Measurements from ENCODE around the gene MRAS. TPM values are rescaled to one million over a fixed set of nuclear protein-coding genes. Genes with fewer than 3 reads are reported as not detected.

MRAS gene
- total and polyA plus RNA-seq, 2 experiments from 2014 or later, result 16.5 to 17.9 TPM

DNA sequence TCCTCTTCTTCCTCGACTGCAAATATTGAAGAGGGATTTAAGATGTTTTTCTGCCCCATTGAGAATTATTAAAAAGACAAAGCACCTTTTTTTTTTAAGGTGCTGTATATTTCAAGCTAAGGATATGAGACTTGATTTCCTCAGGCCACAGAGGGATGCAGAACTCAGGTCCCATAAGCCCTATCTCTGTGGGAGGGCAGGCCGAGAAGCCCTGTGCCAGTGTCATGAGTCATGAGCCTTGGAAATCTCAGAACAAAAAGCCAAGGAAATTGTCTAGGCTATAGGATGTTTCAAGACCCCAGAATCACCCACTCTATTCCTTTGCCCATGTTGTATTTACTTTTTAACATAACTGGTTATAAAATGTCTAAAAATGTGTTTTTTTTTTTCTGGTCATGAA, 93.4 kb downstream of the MRAS start:
- no peaks in the 10 kb centered on the region for H3K36me3 ChIP-seq (replicated peaks; ENCODE audit: insufficient read depth, low read depth)
- H3K4me3 ChIP-seq, result no peak overlapping the region
- 68% methylated on average over 2 of the region's 2 CpGs for WGBS (ENCODE audit: low lambda C conversion rate, missing lambda C conversion rate)
- H3K27ac ChIP-seq, result no peak overlapping the region
- H4K20me1 ChIP-seq (ENCODE audit: insufficient read depth, poor library complexity, severe bottlenecking), result no peaks in the 10 kb centered on the region
- H3K9me2 ChIP-seq (replicated peaks; ENCODE audit: insufficient read depth), result no peaks in the 10 kb centered on the region
- no peaks in the 10 kb centered on the region for H3K79me2 ChIP-seq
- peaks cover 11% of the 10 kb centered on the region for H3K4me1 ChIP-seq (ENCODE audit: insufficient read depth)
- H3K9me3 ChIP-seq (ENCODE audit: low read depth), result no peaks in the 10 kb centered on the region
- TF ChIP-seq, protein P1, sequence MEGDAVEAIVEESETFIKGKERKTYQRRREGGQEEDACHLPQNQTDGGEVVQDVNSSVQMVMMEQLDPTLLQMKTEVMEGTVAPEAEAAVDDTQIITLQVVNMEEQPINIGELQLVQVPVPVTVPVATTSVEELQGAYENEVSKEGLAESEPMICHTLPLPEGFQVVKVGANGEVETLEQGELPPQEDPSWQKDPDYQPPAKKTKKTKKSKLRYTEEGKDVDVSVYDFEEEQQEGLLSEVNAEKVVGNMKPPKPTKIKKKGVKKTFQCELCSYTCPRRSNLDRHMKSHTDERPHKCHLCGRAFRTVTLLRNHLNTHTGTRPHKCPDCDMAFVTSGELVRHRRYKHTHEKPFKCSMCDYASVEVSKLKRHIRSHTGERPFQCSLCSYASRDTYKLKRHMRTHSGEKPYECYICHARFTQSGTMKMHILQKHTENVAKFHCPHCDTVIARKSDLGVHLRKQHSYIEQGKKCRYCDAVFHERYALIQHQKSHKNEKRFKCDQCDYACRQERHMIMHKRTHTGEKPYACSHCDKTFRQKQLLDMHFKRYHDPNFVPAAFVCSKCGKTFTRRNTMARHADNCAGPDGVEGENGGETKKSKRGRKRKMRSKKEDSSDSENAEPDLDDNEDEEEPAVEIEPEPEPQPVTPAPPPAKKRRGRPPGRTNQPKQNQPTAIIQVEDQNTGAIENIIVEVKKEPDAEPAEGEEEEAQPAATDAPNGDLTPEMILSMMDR (IDR thresholded peaks at IDR 0.05; ENCODE audit: poor library complexity), result no peak
- no peak for TF ChIP-seq EZH2phosphoT487 (IDR thresholded peaks at IDR 0.05; ENCODE audit: low read depth, severe bottlenecking, unreplicated experiment)
- TF ChIP-seq EZH2 (IDR thresholded peaks at IDR 0.05; ENCODE audit: borderline replicate concordance), result no peak
- peaks cover 6% of the 10 kb centered on the region for H3K27me3 ChIP-seq
- DNase-seq (ENCODE audit: low spot score), result no peak
- H2AFZ ChIP-seq, result no peak overlapping the region
- H3K4me2 ChIP-seq, result no peak overlapping the region

DNA sequence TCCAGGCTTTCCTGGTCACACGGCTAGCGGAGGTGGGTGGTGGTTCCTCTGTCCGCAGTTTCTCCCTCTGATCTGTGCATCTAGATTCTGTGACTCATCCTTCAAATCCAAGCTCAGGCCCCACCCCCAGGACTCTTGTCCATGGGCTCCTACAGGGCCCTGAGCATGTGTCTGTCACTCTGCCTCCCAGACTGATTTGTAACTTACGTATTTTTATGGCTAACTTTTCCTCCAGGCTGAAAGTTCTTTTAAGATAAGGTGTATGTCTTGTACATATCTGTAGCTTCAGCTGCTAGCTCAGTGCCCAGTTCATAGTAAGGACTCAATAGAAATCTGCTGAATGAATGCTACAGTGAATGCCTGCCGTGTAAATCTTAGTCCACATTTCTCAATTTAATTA, 94.1 kb downstream of the MRAS start:
- Histone ChIP-seq H3K9me2 (replicated peaks; ENCODE audit: insufficient read depth) (no peaks in the 10 kb centered on the region), H2AFZ (no peak overlapping the region)
- TF ChIP-seq, protein P1 (IDR thresholded peaks at IDR 0.05; ENCODE audit: poor library complexity), result no peak
- TF ChIP-seq EZH2 (IDR thresholded peaks at IDR 0.05; ENCODE audit: borderline replicate concordance), result no peak
- no peak for TF ChIP-seq EZH2phosphoT487 (IDR thresholded peaks at IDR 0.05; ENCODE audit: low read depth, severe bottlenecking, unreplicated experiment)

DNA sequence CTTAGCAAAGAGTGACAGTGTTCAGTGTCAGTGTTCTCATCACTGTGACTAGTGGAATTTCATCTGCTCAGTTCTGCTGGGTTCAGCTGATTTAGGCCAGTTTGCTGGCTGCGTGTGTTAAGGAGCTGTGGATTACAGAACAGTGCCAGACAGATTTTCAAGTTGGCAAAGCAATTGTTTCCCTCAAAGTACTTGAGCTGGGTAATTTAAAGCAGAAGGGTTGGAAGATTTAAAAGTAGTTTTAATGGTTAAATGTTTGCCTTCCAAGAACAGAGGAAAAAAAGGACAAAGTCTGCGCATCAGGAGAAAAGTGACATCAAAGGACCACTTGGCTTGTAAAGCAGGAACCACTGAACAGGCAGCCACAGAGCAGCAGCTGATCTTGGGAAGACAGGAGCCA, 94.7 kb downstream of the MRAS start:
- Histone ChIP-seq H3K9me2 (replicated peaks; ENCODE audit: insufficient read depth) (no peaks in the 10 kb centered on the region), H3K79me2 (no peaks in the 10 kb centered on the region), H3K4me2 (no peak overlapping the region), H3K9me3 (ENCODE audit: low read depth) (no peaks in the 10 kb centered on the region), H2AFZ (no peak overlapping the region), H3K36me3 (replicated peaks; ENCODE audit: insufficient read depth, low read depth) (no peaks in the 10 kb centered on the region), H3K4me3 (no peak overlapping the region), H4K20me1 (ENCODE audit: insufficient read depth, poor library complexity, severe bottlenecking) (no peaks in the 10 kb centered on the region), H3K27ac (peak overlapping the region; percentile 6), H3K4me1 (ENCODE audit: insufficient read depth) (peaks cover 11% of the 10 kb centered on the region), H3K27me3 (no peaks in the 10 kb centered on the region)
- WGBS (ENCODE audit: low lambda C conversion rate, missing lambda C conversion rate), result 44% methylated on average over 2 of the region's 2 CpGs
- TF ChIP-seq, protein P1 (IDR thresholded peaks at IDR 0.05; ENCODE audit: poor library complexity), result no peak
- TF ChIP-seq EZH2phosphoT487 (IDR thresholded peaks at IDR 0.05; ENCODE audit: low read depth, severe bottlenecking, unreplicated experiment) (no peak), EZH2 (IDR thresholded peaks at IDR 0.05; ENCODE audit: borderline replicate concordance) (no peak)
- DNase-seq (ENCODE audit: low spot score), result no peak

More for the DNA sequence above, 94.1 kb downstream of the MRAS start:
- Histone ChIP-seq H3K4me2 (no peak overlapping the region), H3K4me3 (no peak overlapping the region), H3K27me3 (no peaks in the 10 kb centered on the region), H3K27ac (peak overlapping the region; percentile 6), H3K79me2 (no peaks in the 10 kb centered on the region), H3K9me3 (ENCODE audit: low read depth) (no peaks in the 10 kb centered on the region), H4K20me1 (ENCODE audit: insufficient read depth, poor library complexity, severe bottlenecking) (no peaks in the 10 kb centered on the region), H3K36me3 (replicated peaks; ENCODE audit: insufficient read depth, low read depth) (no peaks in the 10 kb centered on the region), H3K4me1 (ENCODE audit: insufficient read depth) (peaks cover 11% of the 10 kb centered on the region)
- WGBS (ENCODE audit: low lambda C conversion rate, missing lambda C conversion rate), result 48% methylated on average over 5 of the region's 5 CpGs
- peak; percentile 85 for DNase-seq (ENCODE audit: low spot score)
